BLaER1 treated with 17β-estradiol and CSF1 and Interleukin-3, amounts not matched to agents 10 nM and 100 nM (cell line): ENCODE data around the gene NUP160.
"Not testable (repeated sequence)": the region's sequence is repeated elsewhere in the genome, so short reads cannot be mapped to it uniquely, and the experiment has no call there.

Source experiments
- H3K27ac ChIP-seq, 11 experiments: shearing (Covaris generic); formaldehyde crosslinking; 2 replicates each; pipeline ENCODE4 v1.8.1; 2022
- H3K27me3 ChIP-seq, 11 experiments: shearing (Covaris generic); formaldehyde crosslinking; 2 replicates each; pipeline ENCODE4 v1.8.1; 2022
- H3K36me3 ChIP-seq, 11 experiments: shearing (Covaris generic); formaldehyde crosslinking; 2 replicates each; pipeline ENCODE4 v1.8.1; 2022
- H3K4me1 ChIP-seq, 10 experiments: shearing (Covaris generic); formaldehyde crosslinking; 2 replicates each; pipeline ENCODE4 v1.8.1; 2022
- H3K4me2 ChIP-seq, 11 experiments: shearing (Covaris generic); formaldehyde crosslinking; 2 replicates each; pipeline ENCODE4 v1.8.1; 2022
- H3K4me3 ChIP-seq, 10 experiments: shearing (Covaris generic); formaldehyde crosslinking; 2 replicates each; pipeline ENCODE4 v1.8.1; 2022
- H3K9ac ChIP-seq, 11 experiments: shearing (Covaris generic); formaldehyde crosslinking; 2 replicates each; pipeline ENCODE4 v1.8.1; 2022
- H3K9me3 ChIP-seq, 11 experiments: shearing (Covaris generic); formaldehyde crosslinking; replicated peaks in 1 of 11; 2 replicates each; pipeline ENCODE4 v1.8.1; 2022
- H4K20me1 ChIP-seq, 11 experiments: shearing (Covaris generic); formaldehyde crosslinking; 2 replicates each; pipeline ENCODE4 v1.8.1; 2022
- Cebpa-rat ChIP-seq, 11 experiments: shearing (Covaris generic); IDR thresholded peaks; 2 replicates each; pipeline ENCODE4 v1.8.1; 2022

The NUP160 gene

GRCh38 chr11:47881145-47881544 lies 33.0 kb upstream of the NUP160 start:
- H3K27me3 ChIP-seq: no peaks in the 10 kb centered on the region
- no peak for TF ChIP-seq Cebpa-rat (IDR thresholded peaks at IDR 0.05)
- H3K9me3 ChIP-seq: peaks cover 19 to 48% (median 31%) of the 10 kb centered on the region in 11 experiments
- H3K36me3 ChIP-seq: no peaks in the 10 kb centered on the region
- peak overlapping the region in 1 of 11 experiments; percentile 10; a peak in 1 of 22 replicates for H3K9ac ChIP-seq
- peak overlapping the region in 4 of 11 experiments; percentile 10 to 53 (median 35); a peak in 4 of 22 replicates for H3K27ac ChIP-seq
- no peak overlapping the region for H3K4me3 ChIP-seq
- peaks cover 16 to 50% (median 31%) of the 10 kb centered on the region in 10 experiments for H3K4me1 ChIP-seq
- no peaks in the 10 kb centered on the region for H4K20me1 ChIP-seq
- peak overlapping the region in 5 of 11 experiments; percentile 30 to 81 (median 60); a peak in 10 of 22 replicates for H3K4me2 ChIP-seq

DNA sequence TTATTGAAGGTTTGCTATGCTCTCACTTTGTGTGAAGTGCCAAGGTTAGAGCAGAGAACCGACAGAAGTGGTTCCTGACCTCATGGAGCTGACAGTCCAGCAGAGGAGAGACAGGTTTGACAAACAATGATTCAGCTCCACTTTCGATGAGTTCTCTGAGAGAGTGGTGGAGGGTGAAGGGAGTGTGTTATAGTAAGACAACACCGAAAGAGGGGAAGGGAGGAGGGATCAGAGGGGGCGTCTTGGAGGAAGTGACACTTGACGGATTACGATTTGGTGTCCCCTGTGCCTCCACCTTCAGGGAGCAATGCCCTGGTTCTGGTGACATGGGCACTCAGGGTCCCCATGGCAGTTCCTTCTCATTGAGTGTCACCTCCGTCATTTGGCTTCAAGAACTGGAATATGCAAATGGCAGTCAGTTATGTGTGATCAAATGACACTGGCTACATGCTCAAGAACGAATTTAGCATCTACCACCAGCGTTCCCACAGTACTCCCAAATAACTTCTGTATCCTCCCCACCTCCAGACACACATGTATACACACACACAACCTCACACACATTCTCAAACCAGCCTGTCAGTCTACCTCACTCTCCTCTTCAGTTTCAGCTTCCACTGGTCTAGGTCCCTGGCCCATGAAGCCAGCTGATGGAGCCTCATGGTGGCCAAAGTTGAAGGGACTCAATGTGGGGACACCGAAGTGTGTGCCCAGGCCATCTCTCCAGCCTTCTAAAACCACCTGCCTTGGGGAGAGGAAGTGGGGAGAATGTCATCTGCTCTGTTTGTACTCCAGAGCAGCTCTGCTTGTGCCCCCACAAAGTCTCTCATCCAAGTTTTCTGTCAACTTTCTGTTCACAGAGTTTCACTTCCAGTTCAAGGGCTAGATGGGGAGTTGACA lies 31.4 kb upstream of the NUP160 start:
- Histone ChIP-seq H3K27ac (peak overlapping the region in 4 of 11 experiments; percentile 2 to 53 (median 44); a peak in 4 of 22 replicates), H4K20me1 (no peaks in the 10 kb centered on the region), H3K4me1 (peaks cover 0 to 35% (median 14%) of the 10 kb centered on the region in 10 experiments; a peak in 14 of 20 replicates), H3K36me3 (peaks cover 0 to 10% (median 0%) of the 10 kb centered on the region in 11 experiments; a peak in 1 of 22 replicates), H3K4me3 (no peak overlapping the region), H3K9ac (no peak overlapping the region), H3K9me3 (peaks cover 35 to 64% (median 47%) of the 10 kb centered on the region in 11 experiments), H3K4me2 (peak overlapping the region in 8 of 11 experiments; percentile 10 to 81 (median 26); a peak in 11 of 22 replicates), H3K27me3 (no peaks in the 10 kb centered on the region)
- no peak for TF ChIP-seq Cebpa-rat (IDR thresholded peaks at IDR 0.05)

- Histone ChIP-seq H3K9me3 (peaks cover 51 to 81% (median 71%) of the 10 kb centered on the region in 11 experiments), H3K4me1 (peaks cover under 1 to 21% (median 12%) of the 10 kb centered on the region in 10 experiments; a peak in 16 of 20 replicates)
Measured at GRCh38 chr11:47875858-47876257, 27.7 kb upstream of the NUP160 start.

GRCh38 chr11:47870404-47870803 lies 22.3 kb upstream of the NUP160 start:
- no peak for TF ChIP-seq Cebpa-rat (IDR thresholded peaks at IDR 0.05)
- Histone ChIP-seq H3K4me1 (peaks cover 20 to 57% (median 43%) of the 10 kb centered on the region in 10 experiments), H3K27me3 (no peaks in the 10 kb centered on the region), H3K4me2 (peak overlapping the region; percentile 52 to 72 (median 62); a peak in 18 of 22 replicates), H3K27ac (peak overlapping the region in 2 of 11 experiments; percentile 51 to 65; a peak in 2 of 22 replicates), H3K9ac (no peak overlapping the region), H3K9me3 (peaks cover 25 to 42% (median 33%) of the 10 kb centered on the region in 11 experiments), H4K20me1 (no peaks in the 10 kb centered on the region), H3K4me3 (no peak overlapping the region), H3K36me3 (peaks cover 0 to 9% (median 0%) of the 10 kb centered on the region in 11 experiments; a peak in 1 of 22 replicates)

More at GRCh38 chr11:47875858-47876257, 27.7 kb upstream of the NUP160 start:
- not testable (repeated sequence) for H3K4me2 ChIP-seq, H3K27me3 ChIP-seq, H4K20me1 ChIP-seq, H3K27ac ChIP-seq, H3K9ac ChIP-seq
- Histone ChIP-seq H3K4me3 (peak overlapping the region in 2 of 10 experiments; percentile 19 to 31; a peak in 2 of 20 replicates), H3K36me3 (peaks cover 0 to 11% (median 0%) of the 10 kb centered on the region in 11 experiments; a peak in 1 of 22 replicates)

DNA sequence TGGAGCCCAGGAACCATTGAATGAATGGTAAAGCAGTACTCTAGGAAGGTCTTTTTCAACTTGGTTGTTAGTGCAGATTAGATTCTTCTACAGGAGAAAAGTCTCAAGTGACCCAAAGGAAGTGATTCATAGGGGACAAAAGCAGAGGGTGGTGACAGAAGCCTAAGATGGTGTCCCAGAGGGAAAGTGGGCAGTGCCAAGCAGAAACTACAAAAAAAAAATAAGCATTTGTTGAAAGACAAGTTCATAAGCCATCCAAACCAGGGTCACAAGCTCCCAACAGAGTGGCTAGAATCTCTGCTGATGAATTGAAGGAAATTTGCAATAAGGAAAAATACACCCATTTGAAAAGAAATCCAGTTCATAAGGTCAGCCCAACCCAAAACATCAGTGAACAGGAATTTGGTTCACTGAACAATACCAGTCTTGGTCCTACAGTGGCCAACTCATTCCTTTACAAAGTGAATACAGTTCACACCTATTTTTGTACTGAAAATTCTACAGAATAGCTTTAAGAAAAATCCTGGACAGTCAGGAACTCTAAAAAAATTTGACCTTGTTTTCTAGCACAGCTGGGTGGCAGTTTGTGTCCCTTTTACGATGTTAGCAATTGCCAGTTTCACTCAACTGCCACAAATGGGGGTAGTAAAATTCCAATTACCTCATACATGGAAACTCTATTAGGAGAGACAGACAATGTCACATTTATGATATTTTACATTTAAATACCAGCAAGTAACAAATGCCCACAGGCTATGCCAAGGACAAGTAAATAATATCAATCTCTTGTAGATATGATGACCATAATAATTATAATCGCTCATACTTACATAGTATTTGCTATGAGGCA lies 21.6 kb upstream of the NUP160 start:
- Histone ChIP-seq H3K27ac (peak overlapping the region in 8 of 11 experiments; percentile 8 to 65 (median 41); a peak in 13 of 22 replicates), H3K9ac (peak overlapping the region in 1 of 11 experiments; percentile 9; a peak in 1 of 22 replicates), H3K4me1 (peaks cover 25 to 62% (median 48%) of the 10 kb centered on the region in 10 experiments), H3K27me3 (no peaks in the 10 kb centered on the region), H3K9me3 (peaks cover 18 to 35% (median 30%) of the 10 kb centered on the region in 11 experiments), H3K36me3 (peaks cover 0 to 4% (median 0%) of the 10 kb centered on the region in 11 experiments; a peak in 1 of 22 replicates), H3K4me3 (no peak overlapping the region), H3K4me2 (peak overlapping the region; percentile 52 to 72 (median 62)), H4K20me1 (no peaks in the 10 kb centered on the region)
- TF ChIP-seq Cebpa-rat (IDR thresholded peaks at IDR 0.05): no peak

- Histone ChIP-seq H3K36me3 (no peaks in the 10 kb centered on the region), H4K20me1 (no peaks in the 10 kb centered on the region), H3K9ac (no peak overlapping the region), H3K9me3 (peaks cover 0 to 24% (median 14%) of the 10 kb centered on the region in 11 experiments; a peak in 16 of 22 replicates), H3K27ac (no peak overlapping the region; a peak in 1 of 22 replicates), H3K4me1 (peaks cover 44 to 80% (median 65%) of the 10 kb centered on the region in 10 experiments), H3K4me2 (peak overlapping the region in 2 of 11 experiments; percentile 82 to 88; a peak in 3 of 22 replicates), H3K27me3 (no peaks in the 10 kb centered on the region), H3K4me3 (no peak overlapping the region)
- no peak for TF ChIP-seq Cebpa-rat (IDR thresholded peaks at IDR 0.05)
Measured at GRCh38 chr11:47867823-47868222, 19.7 kb upstream of the NUP160 start.

- not testable (repeated sequence) for H4K20me1 ChIP-seq, H3K36me3 ChIP-seq, H3K27me3 ChIP-seq, H3K9ac ChIP-seq, H3K4me3 ChIP-seq
- peaks cover 0 to 16% (median 4%) of the 10 kb centered on the region in 11 experiments; a peak in 14 of 22 replicates for H3K9me3 ChIP-seq
- peaks cover 53 to 89% (median 74%) of the 10 kb centered on the region in 10 experiments for H3K4me1 ChIP-seq
- H3K4me2 ChIP-seq: peak overlapping the region in 8 of 11 experiments; percentile 3 to 88 (median 60); a peak in 14 of 22 replicates
- H3K27ac ChIP-seq: peak overlapping the region in 2 of 11 experiments; percentile 12 to 13; a peak in 4 of 22 replicates
Measured at GRCh38 chr11:47866892-47867291, 18.7 kb upstream of the NUP160 start.

- peaks cover 56 to 95% (median 80%) of the 10 kb centered on the region in 10 experiments for H3K4me1 ChIP-seq
- peak overlapping the region in 9 of 11 experiments; percentile 44 to 84 (median 75); a peak in 18 of 22 replicates for H3K9ac ChIP-seq
- peak overlapping the region in 8 of 10 experiments; percentile 10 to 53 (median 36); a peak in 12 of 20 replicates for H3K4me3 ChIP-seq
- no peaks in the 10 kb centered on the region for H4K20me1 ChIP-seq
- peaks cover 0 to 16% (median 4%) of the 10 kb centered on the region in 11 experiments; a peak in 12 of 22 replicates for H3K9me3 ChIP-seq
- H3K27ac ChIP-seq: peak overlapping the region; percentile 25 to 90 (median 80); a peak in 21 of 22 replicates
- no peaks in the 10 kb centered on the region for H3K36me3 ChIP-seq
- no peaks in the 10 kb centered on the region for H3K27me3 ChIP-seq
- H3K4me2 ChIP-seq: peak overlapping the region; percentile 52 to 88 (median 81)
- no peak for TF ChIP-seq Cebpa-rat (IDR thresholded peaks at IDR 0.05)
Measured at GRCh38 chr11:47864901-47865300, 16.8 kb upstream of the NUP160 start.
